NCI-H1694 (cell line): Measurements from ENCODE around the gene KDM1A.
"Not testable (repeated sequence)": the region's sequence is repeated elsewhere in the genome, so short reads cannot be mapped to it uniquely, and the experiment has no call there.

ENCODE experiments used
- DNase-seq: peaks from one replicate; lab custom pipeline; 2025; lab: John Stamatoyannopoulos, UW

The KDM1A gene

GRCh38 chr1:23019094-23019862 lies at the start of gene KDM1A:
KDM1A (plus strand) TSS chr1:23019468; CDS start chr1:23019597, 129 bp downstream.
- peak; percentile 83 for DNase-seq

GRCh38 chr1:22970096-22970495 lies 49.2 kb upstream of the KDM1A start:
- DNase-seq, result no peak

DNA sequence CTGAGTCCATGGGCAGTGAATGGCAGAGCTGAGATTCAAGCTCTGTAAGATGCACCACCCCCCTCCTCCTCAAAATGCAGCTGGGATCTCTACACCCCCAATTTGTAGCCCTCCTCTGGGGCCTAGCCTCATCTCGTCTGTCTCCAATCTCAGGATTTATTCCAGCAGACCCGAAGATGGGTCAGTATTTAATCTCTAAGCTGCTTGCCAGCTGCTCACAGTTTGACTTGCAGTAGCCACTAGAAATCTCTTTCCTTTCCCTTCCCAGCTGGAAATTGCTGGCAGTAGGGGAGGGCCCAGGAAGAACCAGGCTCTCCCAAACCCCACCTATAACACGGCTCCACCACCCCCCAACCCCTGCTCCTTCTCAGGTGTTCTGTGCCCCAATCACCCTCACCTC lies 48.1 kb upstream of the KDM1A start:
- DNase-seq, result no peak

- DNase-seq, result no peak
Observed at GRCh38 chr1:22971611-22972405, 47.5 kb upstream of the KDM1A start.

GRCh38 chr1:22972760-22973159 lies 46.5 kb upstream of the KDM1A start, which contains the start of gene LACTBL1:
LACTBL1 (minus strand) TSS chr1:22972866; CDS start chr1:22972316, 550 bp downstream.
- no peak for DNase-seq

- no peak for DNase-seq
Observed at GRCh38 chr1:22975694-22976093, 43.6 kb upstream of the KDM1A start.

DNA sequence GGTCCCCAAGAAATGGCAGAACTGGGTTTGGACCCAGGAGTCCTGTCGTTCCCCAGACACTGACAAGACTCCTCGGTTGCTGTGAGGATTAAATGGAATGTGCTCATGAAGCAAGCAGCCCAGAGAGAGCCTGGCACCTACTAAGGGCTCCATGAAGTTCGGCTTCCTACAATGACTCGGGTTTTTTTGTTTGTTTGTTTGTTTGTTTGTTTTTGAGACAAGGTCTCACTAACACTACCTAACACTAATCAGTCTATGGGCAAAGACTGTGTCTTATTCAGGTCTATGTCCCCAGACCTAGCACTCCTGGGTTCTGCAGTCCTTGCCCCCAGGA lies 43.2 kb upstream of the KDM1A start:
- no peak for DNase-seq

GRCh38 chr1:22976461-22977243 lies 42.6 kb upstream of the KDM1A start:
- peak; percentile 71 for DNase-seq

DNA sequence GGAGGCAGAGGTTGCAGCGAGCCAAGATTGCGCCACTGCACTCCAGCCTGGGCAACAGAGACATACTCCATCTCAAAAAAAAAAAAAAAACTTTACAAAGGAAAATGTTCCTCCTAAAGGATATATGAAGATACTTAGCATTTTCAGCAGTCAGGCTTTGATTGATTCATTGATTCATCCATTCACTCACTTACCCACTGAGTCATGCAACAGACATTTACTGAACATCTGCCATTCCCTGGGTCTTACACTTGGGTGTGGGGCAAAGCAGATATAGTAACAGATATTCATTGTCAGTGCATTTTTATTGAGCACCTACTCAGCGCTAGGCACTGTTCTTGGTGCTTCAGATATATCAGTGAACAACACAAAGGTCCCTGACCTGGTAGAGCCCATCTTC lies 41.0 kb upstream of the KDM1A start:
- DNase-seq, result no peak

GRCh38 chr1:22980471-22980790 lies 38.8 kb upstream of the KDM1A start:
- DNase-seq, result not testable (repeated sequence)

DNA sequence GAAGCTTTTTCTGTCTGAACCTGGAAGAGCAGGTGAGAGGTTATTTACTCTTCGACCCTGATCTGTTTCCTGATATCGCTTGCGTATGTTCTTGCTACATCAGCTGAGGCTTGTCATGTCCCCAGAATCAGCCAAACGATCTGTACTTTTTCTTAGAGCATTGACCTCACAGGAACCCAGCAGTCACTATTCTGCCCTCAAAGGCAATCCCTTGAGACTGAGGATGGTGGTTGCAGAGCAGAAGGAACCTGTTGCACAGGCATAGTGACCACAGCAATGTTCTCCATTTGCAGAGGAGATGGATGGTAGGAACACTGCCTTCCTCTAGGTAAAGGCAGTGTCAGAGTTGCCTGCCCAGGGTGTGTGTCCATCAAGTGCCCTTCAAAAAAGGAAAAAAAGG lies 35.3 kb upstream of the KDM1A start:
- DNase-seq, result no peak

DNA sequence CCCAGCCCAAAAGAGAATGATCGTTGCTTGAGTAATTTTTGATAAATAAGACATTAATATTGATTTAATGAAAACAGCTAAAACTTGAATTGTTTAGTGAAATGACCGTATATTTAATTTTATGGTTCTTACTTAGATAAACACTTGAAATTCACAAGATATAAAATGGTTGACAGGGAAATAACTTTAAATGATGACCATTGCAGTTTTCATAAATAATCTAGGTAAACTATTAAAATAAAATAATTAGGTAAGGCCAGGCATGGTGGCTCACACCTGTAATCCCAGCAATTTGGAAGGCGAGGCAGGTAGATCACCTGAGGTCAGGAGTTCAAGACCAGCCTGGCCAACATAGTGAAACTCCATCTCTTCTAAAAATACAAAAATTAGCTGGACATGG lies 26.9 kb upstream of the KDM1A start:
- DNase-seq, result not testable (repeated sequence)

GRCh38 chr1:22993220-22993795 lies 26.0 kb upstream of the KDM1A start:
- DNase-seq, result not testable (repeated sequence)

GRCh38 chr1:22995774-22996173 lies 23.5 kb upstream of the KDM1A start:
- no peak for DNase-seq

GRCh38 chr1:22997528-22997927 lies 21.7 kb upstream of the KDM1A start:
- DNase-seq, result not testable (repeated sequence)

GRCh38 chr1:23000133-23000532 lies 19.1 kb upstream of the KDM1A start:
- DNase-seq, result not testable (repeated sequence)

DNA sequence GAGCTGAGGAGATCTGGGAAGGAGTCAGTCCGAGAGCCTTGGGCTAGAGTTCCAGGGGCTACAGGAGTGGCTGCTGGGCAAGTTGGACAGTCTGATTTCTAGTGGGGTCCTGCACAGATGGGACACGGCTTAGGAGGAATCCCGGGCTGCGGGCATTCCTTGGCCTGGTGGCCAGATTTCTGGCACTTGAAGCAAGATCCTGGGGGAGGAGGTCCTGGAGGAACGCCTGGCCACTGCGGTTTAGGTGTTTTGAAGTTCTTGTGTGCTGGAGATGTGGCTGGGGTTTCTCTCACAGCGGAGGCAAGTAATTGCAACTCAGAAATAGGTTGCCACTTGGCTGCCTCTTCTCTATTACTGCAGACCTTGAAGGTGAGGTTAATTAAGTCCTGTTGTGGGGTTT lies 17.1 kb upstream of the KDM1A start:
- not testable (repeated sequence) for DNase-seq

DNA sequence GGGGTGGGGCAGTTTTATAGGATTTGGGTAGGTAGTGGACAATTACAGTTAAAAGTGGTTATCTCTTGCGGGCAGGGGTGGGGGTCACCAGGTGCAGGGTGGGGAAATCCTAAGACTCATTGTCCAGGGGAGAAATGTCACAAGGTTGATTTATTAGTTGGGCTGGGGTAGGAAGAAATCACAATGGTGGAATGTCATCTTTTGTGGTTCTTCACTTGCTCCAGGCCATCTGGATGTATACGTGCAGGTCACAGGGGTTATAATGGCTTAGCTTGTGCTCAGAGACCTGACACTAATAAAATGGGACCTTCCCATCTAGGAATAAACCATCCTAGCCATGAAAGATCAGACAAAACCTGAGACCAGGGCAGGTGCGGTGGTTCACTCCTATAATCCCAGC lies 15.2 kb upstream of the KDM1A start:
- DNase-seq, result no peak

GRCh38 chr1:23004769-23005168 lies 14.5 kb upstream of the KDM1A start:
- not testable (repeated sequence) for DNase-seq

- DNase-seq, result no peak
Observed at GRCh38 chr1:23007106-23007505, 12.2 kb upstream of the KDM1A start.

DNA sequence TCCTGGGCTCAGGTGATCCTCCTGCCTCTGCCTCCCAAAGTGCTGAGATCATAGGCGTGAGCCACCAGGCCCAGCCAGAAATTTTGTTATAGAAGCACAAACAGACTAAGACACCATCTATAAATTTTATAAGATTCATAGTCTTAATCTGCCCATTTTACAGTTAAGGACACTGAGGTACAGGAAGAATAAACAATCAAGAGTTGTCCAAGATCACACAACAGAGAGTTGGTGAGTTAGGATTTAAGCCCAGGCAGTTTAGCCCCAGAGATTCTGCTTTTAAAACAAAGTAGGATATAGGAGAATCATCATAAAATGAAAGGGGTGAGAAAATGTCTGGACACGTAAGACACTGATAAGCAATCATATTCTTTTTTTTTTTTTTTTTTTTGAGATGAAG lies 10.4 kb upstream of the KDM1A start:
- DNase-seq, result no peak

- DNase-seq, result not testable (repeated sequence)
Observed at GRCh38 chr1:23010025-23010424, 9.2 kb upstream of the KDM1A start.
